ENCODE data around the gene WWOX. TPM values are rescaled to one million over a fixed set of nuclear protein-coding genes. Genes with fewer than 3 reads are reported as not detected.

Gene WWOX
- total and polyA plus RNA-seq, 2 of the 13 experiments (the other 11 are each of a cell fraction or from before 2014, with no cell fraction given) = 9.1 to 37.4 TPM

DNA sequence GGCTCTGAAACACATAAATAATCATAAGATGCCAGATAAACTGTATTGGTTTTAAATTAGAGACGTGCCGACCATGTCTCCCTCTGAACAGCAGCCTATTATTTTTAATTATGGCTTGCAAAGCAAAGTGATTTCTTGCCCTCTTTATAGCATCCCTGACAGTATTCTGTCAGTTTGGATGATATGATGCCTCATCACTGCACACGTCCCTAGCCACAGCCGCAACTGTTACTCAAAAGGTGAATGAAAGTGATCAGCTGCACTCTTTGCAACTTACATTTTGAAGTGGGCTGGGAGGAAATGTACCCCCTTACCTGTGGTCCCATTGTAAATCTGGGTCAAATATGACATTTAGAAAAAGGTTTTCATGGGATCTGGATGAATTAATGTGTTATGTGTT lies 1111.2 kb downstream of the WWOX start:
- no peak overlapping the region for H2AFZ ChIP-seq (ENCODE audit: low read length)
- POLR2A ChIA-PET = no interaction called here
- H3K9ac ChIP-seq (ENCODE audit: insufficient read depth, low read depth, low read length) = no peak overlapping the region
- DNase-seq (ENCODE audit: low spot score) (no peak), FAIRE-seq (no peak), ATAC-seq (no peak)
- no peaks in the 10 kb centered on the region for H3K79me2 ChIP-seq (ENCODE audit: insufficient read depth, low read length)
- H3K27ac ChIP-seq (ENCODE audit: extremely low read length, insufficient read depth, low read length) = no peak overlapping the region
- intact Hi-C loops (cut with micrococcal nuclease; ENCODE audit: unreplicated experiment) = no loop called here
- TF ChIP-seq, protein P1, sequence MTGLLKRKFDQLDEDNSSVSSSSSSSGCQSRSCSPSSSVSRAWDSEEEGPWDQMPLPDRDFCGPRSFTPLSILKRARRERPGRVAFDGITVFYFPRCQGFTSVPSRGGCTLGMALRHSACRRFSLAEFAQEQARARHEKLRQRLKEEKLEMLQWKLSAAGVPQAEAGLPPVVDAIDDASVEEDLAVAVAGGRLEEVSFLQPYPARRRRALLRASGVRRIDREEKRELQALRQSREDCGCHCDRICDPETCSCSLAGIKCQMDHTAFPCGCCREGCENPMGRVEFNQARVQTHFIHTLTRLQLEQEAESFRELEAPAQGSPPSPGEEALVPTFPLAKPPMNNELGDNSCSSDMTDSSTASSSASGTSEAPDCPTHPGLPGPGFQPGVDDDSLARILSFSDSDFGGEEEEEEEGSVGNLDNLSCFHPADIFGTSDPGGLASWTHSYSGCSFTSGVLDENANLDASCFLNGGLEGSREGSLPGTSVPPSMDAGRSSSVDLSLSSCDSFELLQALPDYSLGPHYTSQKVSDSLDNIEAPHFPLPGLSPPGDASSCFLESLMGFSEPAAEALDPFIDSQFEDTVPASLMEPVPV (CRISPR knock-in tag; IDR thresholded peaks at IDR 0.05) = no peak
- TF ChIP-seq ZNF329 (CRISPR knock-in tag; IDR thresholded peaks at IDR 0.05; ENCODE audit: low read depth) (no peak), ZFP36 (IDR thresholded peaks at IDR 0.05; ENCODE audit: borderline replicate concordance, low read depth, low read length, partially characterized antibody) (no peak), FOSL1 (CRISPR knock-in tag; IDR thresholded peaks at IDR 0.05; ENCODE audit: borderline replicate concordance) (no peak), PPARG (CRISPR knock-in tag; conservative IDR thresholded peaks at IDR 0.05) (no peak), KMT2B (CRISPR knock-in tag; IDR thresholded peaks at IDR 0.05) (no peak)
- TF ChIP-seq, protein P2, sequence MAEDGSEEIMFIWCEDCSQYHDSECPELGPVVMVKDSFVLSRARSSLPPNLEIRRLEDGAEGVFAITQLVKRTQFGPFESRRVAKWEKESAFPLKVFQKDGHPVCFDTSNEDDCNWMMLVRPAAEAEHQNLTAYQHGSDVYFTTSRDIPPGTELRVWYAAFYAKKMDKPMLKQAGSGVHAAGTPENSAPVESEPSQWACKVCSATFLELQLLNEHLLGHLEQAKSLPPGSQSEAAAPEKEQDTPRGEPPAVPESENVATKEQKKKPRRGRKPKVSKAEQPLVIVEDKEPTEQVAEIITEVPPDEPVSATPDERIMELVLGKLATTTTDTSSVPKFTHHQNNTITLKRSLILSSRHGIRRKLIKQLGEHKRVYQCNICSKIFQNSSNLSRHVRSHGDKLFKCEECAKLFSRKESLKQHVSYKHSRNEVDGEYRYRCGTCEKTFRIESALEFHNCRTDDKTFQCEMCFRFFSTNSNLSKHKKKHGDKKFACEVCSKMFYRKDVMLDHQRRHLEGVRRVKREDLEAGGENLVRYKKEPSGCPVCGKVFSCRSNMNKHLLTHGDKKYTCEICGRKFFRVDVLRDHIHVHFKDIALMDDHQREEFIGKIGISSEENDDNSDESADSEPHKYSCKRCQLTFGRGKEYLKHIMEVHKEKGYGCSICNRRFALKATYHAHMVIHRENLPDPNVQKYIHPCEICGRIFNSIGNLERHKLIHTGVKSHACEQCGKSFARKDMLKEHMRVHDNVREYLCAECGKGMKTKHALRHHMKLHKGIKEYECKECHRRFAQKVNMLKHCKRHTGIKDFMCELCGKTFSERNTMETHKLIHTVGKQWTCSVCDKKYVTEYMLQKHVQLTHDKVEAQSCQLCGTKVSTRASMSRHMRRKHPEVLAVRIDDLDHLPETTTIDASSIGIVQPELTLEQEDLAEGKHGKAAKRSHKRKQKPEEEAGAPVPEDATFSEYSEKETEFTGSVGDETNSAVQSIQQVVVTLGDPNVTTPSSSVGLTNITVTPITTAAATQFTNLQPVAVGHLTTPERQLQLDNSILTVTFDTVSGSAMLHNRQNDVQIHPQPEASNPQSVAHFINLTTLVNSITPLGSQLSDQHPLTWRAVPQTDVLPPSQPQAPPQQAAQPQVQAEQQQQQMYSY (CRISPR knock-in tag; IDR thresholded peaks at IDR 0.05) = no peak
- TF ChIP-seq, protein P3, sequence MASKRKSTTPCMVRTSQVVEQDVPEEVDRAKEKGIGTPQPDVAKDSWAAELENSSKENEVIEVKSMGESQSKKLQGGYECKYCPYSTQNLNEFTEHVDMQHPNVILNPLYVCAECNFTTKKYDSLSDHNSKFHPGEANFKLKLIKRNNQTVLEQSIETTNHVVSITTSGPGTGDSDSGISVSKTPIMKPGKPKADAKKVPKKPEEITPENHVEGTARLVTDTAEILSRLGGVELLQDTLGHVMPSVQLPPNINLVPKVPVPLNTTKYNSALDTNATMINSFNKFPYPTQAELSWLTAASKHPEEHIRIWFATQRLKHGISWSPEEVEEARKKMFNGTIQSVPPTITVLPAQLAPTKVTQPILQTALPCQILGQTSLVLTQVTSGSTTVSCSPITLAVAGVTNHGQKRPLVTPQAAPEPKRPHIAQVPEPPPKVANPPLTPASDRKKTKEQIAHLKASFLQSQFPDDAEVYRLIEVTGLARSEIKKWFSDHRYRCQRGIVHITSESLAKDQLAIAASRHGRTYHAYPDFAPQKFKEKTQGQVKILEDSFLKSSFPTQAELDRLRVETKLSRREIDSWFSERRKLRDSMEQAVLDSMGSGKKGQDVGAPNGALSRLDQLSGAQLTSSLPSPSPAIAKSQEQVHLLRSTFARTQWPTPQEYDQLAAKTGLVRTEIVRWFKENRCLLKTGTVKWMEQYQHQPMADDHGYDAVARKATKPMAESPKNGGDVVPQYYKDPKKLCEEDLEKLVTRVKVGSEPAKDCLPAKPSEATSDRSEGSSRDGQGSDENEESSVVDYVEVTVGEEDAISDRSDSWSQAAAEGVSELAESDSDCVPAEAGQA (IDR thresholded peaks at IDR 0.05; ENCODE audit: low read depth) = no peak
- TF ChIP-seq, protein P3 (CRISPR knock-in tag; IDR thresholded peaks at IDR 0.05; ENCODE audit: borderline replicate concordance) = no peak
- in situ Hi-C loops (cut with HindIII; ENCODE audit: extremely low pct_ligation_motif_present, low pct_unique_long_range_greater_than_20kb) = no loop called here
- H3K9me3 ChIP-seq (ENCODE audit: low read length) = no peaks in the 10 kb centered on the region
- BruUV-seq (replicated peaks) = no TSS peak
- H3K4me2 ChIP-seq (ENCODE audit: low read depth, low read length) = no peak overlapping the region
- H4K20me1 ChIP-seq (ENCODE audit: insufficient read depth, low read length) = no peaks in the 10 kb centered on the region
- CTCF ChIA-PET (ENCODE audit: low intra/inter-chr PET ratio, low total read pairs) = no interaction called here
- no peaks in the 10 kb centered on the region for H3K4me1 ChIP-seq (ENCODE audit: insufficient read depth, low read length)
- no peaks in the 10 kb centered on the region; a peak in 1 of 5 replicates for H3K27me3 ChIP-seq (ENCODE audit: control insufficient read depth in 1 of 2, insufficient read depth in 2 of 2, low read length in 2 of 2)
- no peaks in the 10 kb centered on the region for H3K36me3 ChIP-seq (replicated peaks in 1 of 2; ENCODE audit: control insufficient read depth in 1 of 2, insufficient read depth in 2 of 2, low read length in 2 of 2)
- H3K4me3 ChIP-seq (replicated peaks in 1 of 3; ENCODE audit: insufficient read depth in 1 of 3, low read depth in 2 of 3, low read length in 3 of 3) = no peak overlapping the region
- WGBS (ENCODE audit: low lambda C conversion rate) = 48% methylated on average over 4 of the region's 4 CpGs
